HG03196 (cell line): ENCODE results near the gene RAB8A.
A peak's percentile ranks its signal among the peaks of the same experiment; 100 is the strongest.

Experiments used
- ATAC-seq: cut with Tn5 transposase; IDR thresholded peaks from one replicate; pipeline ENCODE4 v1.9.1; 2021; ENCODE audit not compliant: unreplicated experiment

Gene RAB8A

GRCh38 chr19:16136185-16136999, 24.7 kb downstream of the RAB8A start:
- ATAC-seq = no peak

DNA sequence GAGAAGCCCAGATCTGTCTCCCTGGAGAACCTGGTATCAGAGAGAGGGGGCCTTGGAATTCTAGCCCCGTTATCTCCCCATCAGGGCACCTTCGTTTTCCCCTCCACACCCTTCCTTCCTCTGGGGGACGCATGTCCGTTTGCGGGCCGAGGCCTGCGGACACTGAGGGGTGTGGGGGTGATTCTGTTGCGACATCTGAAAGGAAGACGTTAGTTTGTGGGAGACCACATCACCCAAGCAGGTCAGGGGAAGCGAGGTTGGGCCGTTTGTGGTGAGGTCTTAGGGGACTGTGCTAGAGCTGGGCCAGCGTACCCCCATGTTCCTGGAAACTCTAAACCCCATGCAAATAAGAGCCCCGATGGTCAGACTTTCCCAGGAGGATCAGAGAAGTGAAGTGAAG, 28.1 kb downstream of the RAB8A start:
- ATAC-seq = no peak

DNA sequence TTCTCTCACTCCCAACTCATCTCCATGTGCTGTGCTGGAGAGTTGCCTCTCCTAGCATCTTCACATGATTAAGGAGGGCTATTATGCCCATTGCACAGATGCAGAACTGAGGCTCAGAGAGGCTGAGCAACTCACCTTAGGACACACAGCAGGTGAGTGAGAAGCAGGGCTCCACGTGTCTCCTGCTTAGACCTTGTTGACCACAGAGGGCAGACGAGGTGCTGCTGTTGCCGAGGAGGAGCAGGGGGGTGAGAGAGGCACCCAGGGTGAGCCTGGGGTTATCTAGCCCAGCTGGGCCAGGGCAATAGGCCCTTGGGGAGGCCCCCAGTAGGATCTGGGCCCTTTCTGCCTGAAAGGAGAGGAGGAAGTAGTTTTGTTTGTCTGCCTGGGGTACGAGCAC, 29.4 kb downstream of the RAB8A start:
- no peak for ATAC-seq

- no peak for ATAC-seq
These were observed 30.4 kb downstream of the RAB8A start for GRCh38 chr19:16142032-16142580.

DNA sequence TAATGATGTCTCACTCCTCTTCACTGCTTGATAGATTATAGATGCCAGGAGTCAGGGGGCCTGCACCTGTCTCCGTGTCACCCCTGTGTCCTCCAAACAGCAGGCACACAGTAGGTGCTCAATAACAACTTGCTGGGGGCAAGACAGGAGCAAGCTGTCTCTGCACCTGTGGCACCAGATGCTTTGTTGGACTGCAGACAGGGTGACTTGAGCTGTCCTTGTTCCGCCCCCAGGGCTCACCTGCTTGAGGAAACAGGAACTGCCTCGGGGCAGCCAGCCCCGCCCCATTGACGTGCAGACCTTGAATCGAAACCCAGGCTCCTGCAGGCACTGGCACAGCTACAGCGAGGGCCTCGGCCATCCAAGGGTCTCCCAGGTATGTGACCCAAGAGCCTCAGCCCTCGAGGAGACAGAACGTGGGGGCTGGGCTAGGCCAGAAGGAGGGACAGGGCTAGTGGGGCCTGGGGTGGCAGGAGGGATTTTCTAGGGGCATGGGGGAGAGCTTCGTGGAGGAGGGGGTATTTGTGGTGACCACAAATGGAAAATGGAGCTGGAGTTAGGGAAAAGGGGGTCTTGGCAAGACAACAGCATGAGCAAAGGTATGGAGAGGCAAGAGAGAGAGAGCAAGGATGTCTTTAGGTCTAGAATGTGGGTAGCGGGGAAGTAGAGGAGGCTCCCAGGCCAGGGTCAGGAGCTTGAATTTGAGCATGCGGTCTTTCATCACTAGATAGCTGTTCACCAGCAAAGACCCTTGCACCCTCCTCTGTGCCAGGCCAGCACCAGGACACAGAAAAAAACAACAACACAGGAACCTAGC, 31.9 kb downstream of the RAB8A start, which contains the start of gene HSH2D:
Gene HSH2D, plus strand, starts transcription at position 287 of the 817 bp plus-strand sequence. CDS start 5,066 bp downstream, outside the sequence.
- ATAC-seq = peak; percentile 73

GRCh38 chr19:16144216-16144581, 32.5 kb downstream of the RAB8A start:
- no peak for ATAC-seq

DNA sequence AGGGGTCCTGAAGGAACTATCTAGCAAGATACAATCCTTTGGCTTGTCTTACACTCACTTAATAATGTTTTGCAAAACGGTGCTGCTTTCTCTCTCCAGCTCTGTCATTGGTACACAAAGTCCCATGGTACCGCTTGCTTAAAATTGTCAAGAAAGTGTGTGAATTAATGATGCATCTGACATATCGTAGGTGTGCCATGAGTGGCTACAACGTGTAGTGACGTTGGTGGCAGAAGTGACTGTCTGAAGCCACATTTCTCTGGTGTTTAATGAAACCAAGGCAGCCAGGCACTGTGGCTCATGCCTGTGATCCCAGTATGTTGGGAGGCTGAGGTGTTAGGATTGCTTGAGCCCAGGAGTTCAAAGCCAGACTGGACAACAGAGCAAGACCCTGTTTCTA, 34.4 kb downstream of the RAB8A start:
- ATAC-seq = no peak

- no peak for ATAC-seq
These were observed 36.9 kb downstream of the RAB8A start for GRCh38 chr19:16148443-16149229.

GRCh38 chr19:16153582-16154336, 42.1 kb downstream of the RAB8A start:
- no peak for ATAC-seq

DNA sequence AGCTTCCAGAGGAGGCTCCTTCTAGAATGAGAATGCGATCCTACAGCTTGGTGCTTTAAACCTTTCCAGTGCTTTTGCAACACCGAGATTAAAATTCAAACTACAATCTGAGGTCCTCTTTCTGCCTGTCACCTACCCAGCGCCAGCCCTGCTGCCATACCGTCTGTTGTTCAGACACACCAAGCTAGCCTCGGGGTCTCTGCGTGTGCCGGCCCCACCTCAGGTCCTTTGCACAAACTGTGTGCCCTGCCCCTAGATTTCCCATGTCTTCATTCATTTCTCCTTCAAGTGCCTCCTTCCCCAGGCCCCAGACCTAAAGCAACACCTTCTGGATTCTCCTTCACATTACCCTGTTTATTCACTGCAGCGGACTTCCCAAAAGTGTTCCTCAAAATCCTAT, 42.9 kb downstream of the RAB8A start:
- ATAC-seq = no peak

- no peak for ATAC-seq
These were observed 43.4 kb downstream of the RAB8A start for GRCh38 chr19:16155128-16155527.

GRCh38 chr19:16156904-16157303, 45.2 kb downstream of the RAB8A start:
- ATAC-seq = no peak

DNA sequence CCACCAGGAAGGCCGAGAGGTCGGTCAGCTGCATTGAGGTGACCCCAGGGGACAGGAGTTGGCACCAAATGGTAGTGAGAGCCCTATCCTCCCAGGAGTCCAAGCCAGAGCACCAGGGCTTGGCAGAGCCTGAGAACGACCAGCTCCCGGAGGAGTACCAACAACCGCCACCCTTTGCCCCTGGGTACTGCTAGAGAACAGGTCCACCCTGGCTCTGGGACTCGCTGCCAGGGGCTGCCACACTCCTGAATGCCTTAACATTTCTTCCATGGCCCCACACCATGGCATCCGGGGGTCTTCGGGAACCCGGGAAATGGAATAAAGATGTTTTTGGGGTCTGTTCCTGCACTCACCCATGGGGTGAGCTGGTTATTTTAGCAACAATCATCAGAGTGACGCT, 45.9 kb downstream of the RAB8A start:
- ATAC-seq = no peak

- no peak for ATAC-seq
These were observed 48.0 kb downstream of the RAB8A start for GRCh38 chr19:16159655-16160054.

DNA sequence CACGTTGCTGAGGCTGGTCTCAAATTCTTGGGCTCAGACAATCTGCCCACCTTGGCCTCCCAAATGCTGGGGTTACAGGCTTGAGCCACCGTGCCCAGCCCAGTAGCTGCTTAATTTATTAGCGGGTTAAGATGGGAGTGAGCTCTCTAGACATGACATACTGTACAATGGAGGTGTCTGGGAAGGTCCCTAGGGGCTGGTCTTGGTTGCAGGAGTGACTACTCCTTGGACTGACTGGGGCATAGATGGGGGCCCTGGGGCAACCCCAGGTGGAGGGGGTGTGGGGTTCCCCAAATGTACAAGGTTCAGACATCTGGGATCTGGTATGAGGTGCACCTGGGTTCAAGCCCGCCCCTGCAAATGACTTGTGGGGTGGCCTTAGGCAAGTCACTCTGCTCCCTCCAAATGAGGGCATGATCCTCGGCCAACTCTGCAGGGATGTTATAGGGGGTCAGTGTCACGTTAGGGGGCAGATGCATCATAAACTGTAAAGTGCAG, 48.8 kb downstream of the RAB8A start:
- ATAC-seq = no peak

DNA sequence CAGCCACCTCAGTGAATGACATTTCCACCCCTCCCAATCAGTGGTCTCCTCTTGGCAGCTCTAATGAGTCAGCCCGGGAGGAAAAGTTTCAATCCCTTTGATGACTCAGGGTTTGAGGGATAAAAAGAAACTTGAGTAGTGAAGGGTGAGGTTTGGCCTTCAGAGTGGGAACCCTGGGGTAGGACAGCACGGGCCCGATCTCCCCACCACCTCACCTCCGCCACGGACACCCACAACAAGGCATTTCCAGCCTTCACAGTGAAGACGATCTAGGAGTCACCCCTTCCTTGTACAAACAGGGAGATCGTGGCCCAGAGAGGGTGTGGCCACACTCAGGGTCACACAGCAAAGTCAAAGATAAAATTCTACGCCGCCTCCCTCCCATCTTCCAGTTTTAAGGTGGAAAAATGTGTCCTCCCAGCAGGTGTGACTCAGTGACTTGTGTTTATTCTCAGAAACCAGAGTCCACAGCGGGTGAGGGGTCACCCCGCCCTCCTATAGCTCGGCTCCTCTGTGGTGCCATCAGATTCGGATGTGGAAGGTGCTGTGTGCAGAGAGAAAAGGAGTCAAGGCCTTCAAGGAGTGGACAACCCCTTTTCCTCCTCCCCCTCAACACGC, 49.4 kb downstream of the RAB8A start:
- ATAC-seq = no peak

- ATAC-seq = no peak
These were observed 50.2 kb downstream of the RAB8A start for GRCh38 chr19:16161840-16162239.

DNA sequence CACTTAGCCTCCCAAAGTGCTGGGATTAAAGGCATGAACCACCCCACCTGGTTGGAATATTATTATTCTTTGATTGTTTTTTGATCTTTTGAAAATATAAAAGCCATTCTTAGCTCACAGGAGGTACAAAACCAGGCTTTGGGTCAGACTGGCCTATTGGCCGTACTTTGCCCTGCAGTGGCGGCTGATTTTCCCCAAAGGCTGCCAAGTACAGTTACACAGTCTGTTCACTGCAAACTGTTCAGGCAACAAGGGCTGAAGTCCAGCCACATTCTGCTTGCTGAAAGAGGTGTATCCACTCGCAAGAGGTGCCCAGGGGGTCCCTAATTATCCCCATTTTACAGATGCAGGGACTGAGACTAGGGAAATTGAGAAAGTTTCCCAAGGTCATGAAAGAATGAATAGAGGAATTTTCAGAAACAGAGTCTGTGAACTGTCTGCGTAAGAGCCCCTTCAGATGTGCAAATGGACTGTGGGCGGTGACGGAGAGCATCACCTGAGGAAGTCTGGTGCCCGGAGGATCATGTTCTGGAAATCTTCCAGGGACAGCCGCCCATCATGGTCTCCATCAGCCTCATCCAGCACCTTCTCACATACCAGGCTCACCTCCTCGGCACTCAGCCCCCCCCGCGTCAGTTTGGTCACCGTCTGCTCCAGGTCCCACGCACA, 52.7 kb downstream of the RAB8A start:
- ATAC-seq = no peak

GRCh38 chr19:16166417-16166816, 54.7 kb downstream of the RAB8A start:
- no peak for ATAC-seq
